Endodermal cell (in vitro differentiated cells): ENCODE results near the gene SFXN3. TPM values are rescaled to one million over a fixed set of nuclear protein-coding genes. Genes with fewer than 3 reads are reported as not detected.

ENCODE experiments used
- DNase-seq: peaks from one replicate; pipeline ENCODE4 v3.0.0-alpha.2; 2017
- H3K27ac ChIP-seq: 2 replicates; pipeline ENCODE4 v1.5.1; 2013; ENCODE audit warnings: mild to moderate bottlenecking, low read depth, low read length, moderate library complexity
- H3K27me3 ChIP-seq: 2 replicates; pipeline ENCODE4 v1.6.1; 2013; ENCODE audit warnings: mild to moderate bottlenecking, low read length, moderate library complexity; ENCODE audit not compliant: insufficient read depth, control insufficient read depth, poor library complexity, severe bottlenecking
- H3K36me3 ChIP-seq: 2 replicates; pipeline ENCODE4 v1.7.0; 2013; ENCODE audit warnings: mild to moderate bottlenecking, low read length, moderate library complexity; ENCODE audit not compliant: control insufficient read depth, insufficient read depth
- H3K4me1 ChIP-seq: one replicate; pipeline ENCODE4 v1.7.0; 2013; ENCODE audit warnings: low read length; ENCODE audit not compliant: control insufficient read depth, insufficient read depth
- H3K4me3 ChIP-seq: 2 replicates; pipeline ENCODE4 v1.5.1; 2013; ENCODE audit warnings: mild to moderate bottlenecking, low read length, moderate library complexity
- H3K9ac ChIP-seq: 2 replicates; pipeline ENCODE4 v1.6.1; 2013; ENCODE audit warnings: mild to moderate bottlenecking, low read length, moderate library complexity; ENCODE audit not compliant: poor library complexity, severe bottlenecking; ENCODE audit errors: extremely low read depth
- H3K9me3 ChIP-seq: 2 replicates; pipeline ENCODE4 v1.6.1; 2013; ENCODE audit warnings: mild to moderate bottlenecking, low read length, moderate library complexity; ENCODE audit not compliant: control insufficient read depth
- H3K27ac Mint-ChIP-seq: 2 replicates; pipeline ENCODE4 v1.8.0; 2020; ENCODE audit warnings: mixed read lengths
- H3K27me3 Mint-ChIP-seq: 2 replicates; pipeline ENCODE4 v1.8.0; 2021; ENCODE audit warnings: mild to moderate bottlenecking, mixed read lengths; ENCODE audit not compliant: insufficient read depth
- H3K36me3 Mint-ChIP-seq: 2 replicates; pipeline ENCODE4 v1.8.0; 2020; ENCODE audit warnings: low read depth, mixed read lengths
- H3K4me1 Mint-ChIP-seq: 2 replicates; pipeline ENCODE4 v1.8.0; 2020; ENCODE audit warnings: mixed read lengths
- H3K4me3 Mint-ChIP-seq: 2 replicates; pipeline ENCODE4 v1.8.0; 2020; ENCODE audit warnings: mild to moderate bottlenecking, moderate library complexity, mixed read lengths
- H3K9me3 Mint-ChIP-seq: 2 replicates; pipeline ENCODE4 v1.8.0; 2020; ENCODE audit warnings: mild to moderate bottlenecking, mixed read lengths
- whole genome bisulfite sequencing, 2 experiments: methylation state at CpG; one replicate each; pipeline versions ENCODE4 v1.1.5 to v1.1.7; 2013; ENCODE audit warnings: missing lambda C conversion rate in 2 of 2, mixed read lengths in 1 of 2; ENCODE audit not compliant: insufficient coverage in 1 of 2, insufficient read length in 1 of 2; 5-methylcytosine and 5-hydroxymethylcytosine counted together
- total RNA-seq, 2 donors: library from RNA; stranded (reverse); fragmentation: NEBNext Ultra II Directional in 1 of 2; extraction: Animal tissue kit (Norgen Biotek cat#: 25700) in 1 of 2; gene quantifications; 2 replicates in 1 of 2; 3 replicates in 1 of 2; pipeline ENCODE4 v1.2.1, GENCODE V29; 2021
- TF ChIP-seq, protein P1 (sequence below): fragments of 200-600 bp; sonication (generic); conservative IDR thresholded peaks from 2 replicates; pipeline ENCODE4 v1.5.0; 2021; ENCODE audit warnings: antibody characterized with exemption, mild to moderate bottlenecking

Gene SFXN3
- total RNA-seq, 2 donors from 2014 or later = 1.8 to 2.1 TPM

DNA sequence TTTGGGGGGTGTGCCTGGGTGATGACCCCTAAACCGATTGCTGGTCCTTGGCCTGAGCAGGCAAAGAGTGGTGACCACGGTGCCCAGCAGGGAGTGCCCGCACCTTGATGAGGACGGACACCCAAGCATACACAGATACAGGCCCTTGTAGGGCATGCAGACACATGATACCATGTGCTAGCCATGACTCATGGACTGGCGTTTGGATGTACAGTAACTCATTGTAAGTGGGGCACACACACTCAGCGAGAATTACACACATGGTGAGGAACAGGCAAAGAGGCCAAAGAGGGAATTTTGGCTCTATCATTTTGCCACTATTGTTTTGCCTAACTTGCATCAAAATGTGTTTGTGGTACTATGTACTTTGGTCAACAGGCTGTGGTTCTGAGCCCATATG lies 54.8 kb downstream of the SFXN3 start:
- H3K4me3 Mint-ChIP-seq = no peak overlapping the region
- TF ChIP-seq, protein P1, sequence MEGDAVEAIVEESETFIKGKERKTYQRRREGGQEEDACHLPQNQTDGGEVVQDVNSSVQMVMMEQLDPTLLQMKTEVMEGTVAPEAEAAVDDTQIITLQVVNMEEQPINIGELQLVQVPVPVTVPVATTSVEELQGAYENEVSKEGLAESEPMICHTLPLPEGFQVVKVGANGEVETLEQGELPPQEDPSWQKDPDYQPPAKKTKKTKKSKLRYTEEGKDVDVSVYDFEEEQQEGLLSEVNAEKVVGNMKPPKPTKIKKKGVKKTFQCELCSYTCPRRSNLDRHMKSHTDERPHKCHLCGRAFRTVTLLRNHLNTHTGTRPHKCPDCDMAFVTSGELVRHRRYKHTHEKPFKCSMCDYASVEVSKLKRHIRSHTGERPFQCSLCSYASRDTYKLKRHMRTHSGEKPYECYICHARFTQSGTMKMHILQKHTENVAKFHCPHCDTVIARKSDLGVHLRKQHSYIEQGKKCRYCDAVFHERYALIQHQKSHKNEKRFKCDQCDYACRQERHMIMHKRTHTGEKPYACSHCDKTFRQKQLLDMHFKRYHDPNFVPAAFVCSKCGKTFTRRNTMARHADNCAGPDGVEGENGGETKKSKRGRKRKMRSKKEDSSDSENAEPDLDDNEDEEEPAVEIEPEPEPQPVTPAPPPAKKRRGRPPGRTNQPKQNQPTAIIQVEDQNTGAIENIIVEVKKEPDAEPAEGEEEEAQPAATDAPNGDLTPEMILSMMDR = no peak
- peaks cover 78% of the 10 kb centered on the region for H3K27me3 Mint-ChIP-seq
- no peaks in the 10 kb centered on the region for H3K9me3 Mint-ChIP-seq
- WGBS, 2 experiments = 85 to 90% methylated on average over 5 to 6 of the region's 6 CpGs
- no peak overlapping the region for H3K27ac ChIP-seq
- no peak for DNase-seq
- H3K27me3 ChIP-seq = peaks cover 87% of the 10 kb centered on the region
- no peaks in the 10 kb centered on the region for H3K9me3 ChIP-seq
- H3K27ac Mint-ChIP-seq = no peak overlapping the region
- H3K4me1 ChIP-seq = no peaks in the 10 kb centered on the region
- no peaks in the 10 kb centered on the region for H3K4me1 Mint-ChIP-seq
- no peaks in the 10 kb centered on the region for H3K36me3 Mint-ChIP-seq
- no peak overlapping the region for H3K4me3 ChIP-seq
- no peaks in the 10 kb centered on the region for H3K36me3 ChIP-seq
- H3K9ac ChIP-seq = no peak overlapping the region

DNA sequence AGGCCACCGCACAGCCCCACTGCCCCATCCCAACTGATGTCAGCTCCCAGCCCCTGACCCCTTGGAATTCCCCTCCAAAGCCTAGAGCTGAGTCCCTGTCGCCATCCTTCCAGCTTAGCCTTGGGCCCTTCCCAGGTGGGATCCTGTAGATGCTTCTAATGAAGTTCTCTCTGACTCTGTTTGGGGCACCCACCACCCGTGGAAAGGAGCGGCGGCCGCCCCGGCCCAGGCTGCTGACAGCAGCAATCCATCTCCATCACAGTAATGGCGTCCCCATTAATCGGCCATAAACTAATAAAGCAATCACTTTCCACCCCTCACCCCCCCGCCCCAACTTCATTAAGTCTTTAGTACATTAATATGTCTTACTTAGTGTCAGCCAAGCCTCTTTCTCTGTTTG lies 56.3 kb downstream of the SFXN3 start:
- Mint-ChIP-seq H3K9me3 (no peaks in the 10 kb centered on the region), H3K27ac (no peak overlapping the region), H3K36me3 (no peaks in the 10 kb centered on the region), H3K27me3 (peaks cover 76% of the 10 kb centered on the region), H3K4me3 (no peak overlapping the region), H3K4me1 (no peaks in the 10 kb centered on the region)
- Histone ChIP-seq H3K36me3 (no peaks in the 10 kb centered on the region), H3K27ac (no peak overlapping the region), H3K4me1 (no peaks in the 10 kb centered on the region), H3K4me3 (no peak overlapping the region), H3K27me3 (peaks cover 83% of the 10 kb centered on the region), H3K9ac (no peak overlapping the region), H3K9me3 (no peaks in the 10 kb centered on the region)
- TF ChIP-seq, protein P1 = no peak
- WGBS, 2 experiments = 90 to 100% methylated on average over 1 to 9 of the region's 10 CpGs
- no peak for DNase-seq

DNA sequence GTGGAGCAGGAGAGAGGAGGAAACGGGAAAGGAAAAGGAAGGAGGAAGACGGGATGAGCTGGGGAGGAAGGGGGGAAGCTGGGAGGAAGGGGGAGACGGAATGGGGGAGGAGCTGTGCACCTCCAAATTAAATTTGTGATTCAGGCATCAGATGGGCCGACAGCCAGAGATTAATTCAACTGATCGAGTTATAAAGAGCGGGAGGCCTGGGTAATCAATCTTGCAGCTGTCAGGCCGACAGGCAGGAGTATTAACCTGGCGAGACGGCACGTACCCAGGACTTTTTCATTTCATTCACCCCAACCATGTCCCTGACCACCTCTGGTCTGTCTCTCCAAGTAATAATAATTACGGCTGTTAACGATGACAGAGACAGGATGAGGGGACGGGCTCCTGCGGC lies 56.9 kb downstream of the SFXN3 start:
- Mint-ChIP-seq H3K27ac (no peak overlapping the region), H3K36me3 (no peaks in the 10 kb centered on the region), H3K9me3 (no peaks in the 10 kb centered on the region), H3K27me3 (peaks cover 70% of the 10 kb centered on the region), H3K4me1 (peaks cover 4% of the 10 kb centered on the region), H3K4me3 (no peak overlapping the region)
- 86 to 89% methylated on average over 14 of the region's 14 CpGs for WGBS, 2 experiments
- Histone ChIP-seq H3K4me3 (no peak overlapping the region), H3K27ac (no peak overlapping the region), H3K9me3 (no peaks in the 10 kb centered on the region), H3K36me3 (no peaks in the 10 kb centered on the region), H3K27me3 (peaks cover 77% of the 10 kb centered on the region), H3K9ac (no peak overlapping the region), H3K4me1 (no peaks in the 10 kb centered on the region)
- DNase-seq = no peak
- TF ChIP-seq, protein P1 = no peak
